Glutamatergic neuron (in vitro differentiated cells): ENCODE results near the gene ATP23. TPM values are rescaled to one million over a fixed set of nuclear protein-coding genes. Genes with fewer than 3 reads are reported as not detected.

ENCODE experiments used
- DNase-seq: peaks from one replicate; pipeline ENCODE4 v3.0.0; 2022
- H3K27ac Mint-ChIP-seq: one replicate; pipeline ENCODE4 v1.8.0; 2020; ENCODE audit warnings: mild to moderate bottlenecking, mixed read lengths, inconsistent platforms; ENCODE audit not compliant: unreplicated experiment
- H3K27me3 Mint-ChIP-seq: one replicate; pipeline ENCODE4 v1.8.0; 2020; ENCODE audit warnings: mild to moderate bottlenecking, moderate library complexity, mixed read lengths, inconsistent platforms; ENCODE audit not compliant: unreplicated experiment
- H3K36me3 Mint-ChIP-seq: one replicate; pipeline ENCODE4 v1.8.0; 2020; ENCODE audit warnings: mild to moderate bottlenecking, mixed read lengths, inconsistent platforms; ENCODE audit not compliant: unreplicated experiment
- H3K4me1 Mint-ChIP-seq: one replicate; pipeline ENCODE4 v1.8.0; 2020; ENCODE audit warnings: mild to moderate bottlenecking, low read depth, mixed read lengths, inconsistent platforms; ENCODE audit not compliant: unreplicated experiment
- H3K4me3 Mint-ChIP-seq: one replicate; pipeline ENCODE4 v1.8.0; 2020; ENCODE audit warnings: mild to moderate bottlenecking, mixed read lengths, inconsistent platforms; ENCODE audit not compliant: unreplicated experiment
- H3K9me3 Mint-ChIP-seq: one replicate; pipeline ENCODE4 v1.8.0; 2020; ENCODE audit warnings: mild to moderate bottlenecking, moderate library complexity, mixed read lengths, inconsistent platforms; ENCODE audit not compliant: unreplicated experiment
- total RNA-seq: library from RNA; stranded (reverse); fragmentation: NEBNext Ultra II Directional; extraction: Animal tissue kit (Norgen Biotek cat#: 25700); gene quantifications from one replicate; pipeline ENCODE4 v1.2.1, GENCODE V29; 2021; ENCODE audit not compliant: unreplicated experiment
- TF ChIP-seq, protein P1 (sequence below): fragments of 200-600 bp; sonication (generic); IDR thresholded peaks from one replicate; pipeline ENCODE4 v1.5.0; 2021; ENCODE audit not compliant: partially characterized antibody, unreplicated experiment

ATP23 gene
- total RNA-seq, 1 donor from 2014 or later: 1.3 TPM

DNA sequence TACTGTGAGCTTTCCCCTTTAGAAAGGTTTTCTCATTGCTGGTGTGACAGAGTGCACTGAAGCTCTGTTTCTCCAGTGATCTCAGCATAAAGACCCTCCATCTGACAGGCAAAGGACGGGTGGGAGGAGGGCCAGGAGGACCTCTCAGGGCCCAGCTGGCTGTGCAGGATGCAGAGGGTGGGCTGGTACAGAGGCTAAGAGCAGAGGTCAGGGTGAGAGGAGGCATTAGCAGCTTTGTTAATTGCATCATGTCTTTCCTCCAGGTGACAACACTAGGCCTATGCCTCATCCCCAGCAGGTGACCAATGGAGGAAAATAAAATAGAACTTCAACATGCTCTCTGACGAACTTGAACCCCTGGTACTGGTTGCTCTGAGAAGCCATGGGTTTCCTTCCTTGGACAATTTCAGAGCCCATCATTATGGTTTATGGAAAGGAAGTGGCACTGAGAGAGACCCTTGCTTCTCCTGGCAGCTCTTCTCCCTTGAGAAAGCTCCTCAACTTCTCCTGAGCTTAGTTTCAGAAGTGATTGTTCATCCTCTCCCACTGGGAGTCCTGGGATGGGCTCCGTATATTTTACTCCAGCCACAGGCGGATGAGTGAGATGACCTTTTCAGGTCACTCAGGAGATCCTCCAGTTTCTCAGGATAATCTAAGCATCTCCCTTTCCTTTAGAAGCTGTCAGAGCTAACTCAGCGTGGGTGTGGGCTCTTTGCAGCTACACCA lies 45.8 kb upstream of the ATP23 start:
- DNase-seq: peak; percentile 52
- TF ChIP-seq, protein P1, sequence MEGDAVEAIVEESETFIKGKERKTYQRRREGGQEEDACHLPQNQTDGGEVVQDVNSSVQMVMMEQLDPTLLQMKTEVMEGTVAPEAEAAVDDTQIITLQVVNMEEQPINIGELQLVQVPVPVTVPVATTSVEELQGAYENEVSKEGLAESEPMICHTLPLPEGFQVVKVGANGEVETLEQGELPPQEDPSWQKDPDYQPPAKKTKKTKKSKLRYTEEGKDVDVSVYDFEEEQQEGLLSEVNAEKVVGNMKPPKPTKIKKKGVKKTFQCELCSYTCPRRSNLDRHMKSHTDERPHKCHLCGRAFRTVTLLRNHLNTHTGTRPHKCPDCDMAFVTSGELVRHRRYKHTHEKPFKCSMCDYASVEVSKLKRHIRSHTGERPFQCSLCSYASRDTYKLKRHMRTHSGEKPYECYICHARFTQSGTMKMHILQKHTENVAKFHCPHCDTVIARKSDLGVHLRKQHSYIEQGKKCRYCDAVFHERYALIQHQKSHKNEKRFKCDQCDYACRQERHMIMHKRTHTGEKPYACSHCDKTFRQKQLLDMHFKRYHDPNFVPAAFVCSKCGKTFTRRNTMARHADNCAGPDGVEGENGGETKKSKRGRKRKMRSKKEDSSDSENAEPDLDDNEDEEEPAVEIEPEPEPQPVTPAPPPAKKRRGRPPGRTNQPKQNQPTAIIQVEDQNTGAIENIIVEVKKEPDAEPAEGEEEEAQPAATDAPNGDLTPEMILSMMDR: no peak
- Mint-ChIP-seq H3K27me3 (peaks cover 10% of the 10 kb centered on the region), H3K27ac (peak overlapping the region; percentile 97), H3K9me3 (peaks cover 19% of the 10 kb centered on the region), H3K4me3 (peak overlapping the region; percentile 78), H3K36me3 (no peaks in the 10 kb centered on the region), H3K4me1 (peaks cover 48% of the 10 kb centered on the region)

DNA sequence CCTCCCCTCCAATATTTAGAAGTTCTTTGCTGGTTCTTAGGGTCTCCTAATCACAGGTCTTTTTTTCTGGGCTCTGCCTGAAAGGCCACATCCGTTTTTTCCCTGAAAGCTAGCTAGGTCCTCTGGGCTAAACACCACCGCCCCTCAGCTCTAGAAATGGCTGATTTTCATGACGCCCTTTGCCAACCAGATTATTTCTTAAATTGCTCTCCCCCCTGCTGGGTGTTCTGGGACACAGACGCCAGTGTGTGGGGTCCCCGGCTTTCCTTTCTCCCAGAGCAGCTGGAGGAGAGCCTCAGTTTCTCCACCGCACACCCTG lies 45.3 kb upstream of the ATP23 start:
- H3K4me1 Mint-ChIP-seq: peaks cover 48% of the 10 kb centered on the region
- H3K36me3 Mint-ChIP-seq: no peaks in the 10 kb centered on the region
- H3K4me3 Mint-ChIP-seq: peak overlapping the region; percentile 78
- TF ChIP-seq, protein P1: no peak
- H3K27me3 Mint-ChIP-seq: peaks cover 10% of the 10 kb centered on the region
- DNase-seq: no peak
- peak overlapping the region; percentile 97 for H3K27ac Mint-ChIP-seq
- peaks cover 19% of the 10 kb centered on the region for H3K9me3 Mint-ChIP-seq

DNA sequence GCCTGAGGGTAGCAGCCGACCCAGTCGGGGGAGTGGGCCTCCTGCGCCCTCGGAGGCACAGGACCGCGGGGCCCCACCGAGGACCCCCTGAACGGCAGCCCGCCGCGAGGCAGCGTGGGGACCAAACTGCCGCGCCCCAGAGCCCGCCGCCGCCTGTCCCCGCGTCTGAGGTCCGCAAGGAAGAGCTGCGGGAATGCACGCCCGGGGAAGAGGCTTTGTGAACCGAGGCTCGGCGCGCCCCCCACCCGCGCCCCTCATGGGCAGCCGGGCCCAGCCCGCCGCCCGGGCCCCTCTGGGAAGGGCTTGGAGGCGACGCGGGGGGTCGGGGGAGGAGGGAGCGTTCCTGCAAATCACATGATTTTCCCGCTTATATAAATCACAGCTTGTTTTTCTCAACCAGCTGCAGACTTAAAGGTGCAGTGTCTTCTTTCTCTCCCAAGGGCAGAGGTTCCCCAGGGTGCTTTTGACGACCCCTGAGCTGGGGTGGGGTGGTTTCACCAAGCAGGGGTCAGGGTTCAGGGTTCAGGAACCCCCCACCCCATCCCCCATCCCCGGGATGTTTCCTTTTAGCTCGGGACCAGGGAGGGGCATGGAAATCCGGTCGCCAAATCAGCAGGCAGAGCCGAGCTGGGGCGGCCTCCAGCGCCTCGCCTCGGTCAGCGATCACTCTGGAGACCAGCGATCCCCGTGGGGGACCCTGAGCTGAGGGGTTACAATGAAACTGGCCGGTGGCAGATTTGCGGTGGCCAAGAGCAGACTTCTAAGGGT lies 44.7 kb upstream of the ATP23 start:
- H3K4me3 Mint-ChIP-seq: peak overlapping the region; percentile 83

DNA sequence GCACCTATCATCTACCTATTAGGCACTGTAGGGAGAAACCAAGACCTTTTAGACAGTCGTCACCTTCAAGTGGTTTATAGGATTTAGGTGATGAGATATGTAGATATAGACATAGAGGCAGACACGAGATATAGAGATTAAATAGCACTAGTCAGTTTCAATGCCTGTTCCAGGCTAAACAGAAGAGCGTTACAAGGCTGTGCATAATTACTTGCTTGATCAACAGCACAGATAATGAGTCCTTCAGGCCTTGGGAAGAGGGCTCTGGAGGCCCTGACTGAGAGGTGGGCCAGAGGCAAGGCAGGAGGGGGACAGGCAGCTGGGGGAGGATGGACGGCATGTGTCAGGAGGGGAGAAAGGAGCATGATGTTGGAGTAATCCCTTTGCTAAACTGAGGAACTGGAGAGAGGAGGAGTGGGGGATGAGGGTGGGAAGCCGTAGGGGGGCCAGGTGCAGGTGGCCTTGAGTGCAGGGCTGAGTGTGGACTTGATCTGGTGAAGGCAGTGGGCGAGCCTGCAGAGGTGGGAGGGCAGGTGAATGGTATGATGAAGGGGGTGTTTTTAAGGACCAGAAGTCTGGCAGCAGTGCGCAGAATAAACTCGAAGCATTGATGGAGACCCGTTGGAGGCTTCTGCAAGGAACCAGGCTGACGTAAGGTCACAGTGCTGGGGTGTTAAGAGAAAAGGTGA lies 43.9 kb upstream of the ATP23 start:
- Mint-ChIP-seq H3K27me3 (peaks cover 6% of the 10 kb centered on the region), H3K9me3 (peaks cover 19% of the 10 kb centered on the region), H3K27ac (peak overlapping the region; percentile 96), H3K36me3 (no peaks in the 10 kb centered on the region), H3K4me1 (peaks cover 43% of the 10 kb centered on the region), H3K4me3 (peak overlapping the region; percentile 83)
- TF ChIP-seq, protein P1: no peak
- no peak for DNase-seq

More for the DNA sequence above, 44.7 kb upstream of the ATP23 start:
- H3K27ac Mint-ChIP-seq: peak overlapping the region; percentile 97
- no peaks in the 10 kb centered on the region for H3K36me3 Mint-ChIP-seq
- H3K9me3 Mint-ChIP-seq: peaks cover 19% of the 10 kb centered on the region
- H3K27me3 Mint-ChIP-seq: peaks cover 10% of the 10 kb centered on the region
- DNase-seq: peak; percentile 73
- H3K4me1 Mint-ChIP-seq: peaks cover 48% of the 10 kb centered on the region
- TF ChIP-seq, protein P1: no peak
